GM12878 (cell line): ENCODE data around the gene FAM222B. TPM values are rescaled to one million over a fixed set of nuclear protein-coding genes. Genes with fewer than 3 reads are reported as not detected.
A peak's percentile ranks its signal among the peaks of the same experiment; 100 is the strongest.

ENCODE experiments used
- BACH1 ChIP-seq: fragments of 450-650 bp; IDR thresholded peaks from 2 replicates; pipeline ENCODE4 v1.6.1; 2017; ENCODE audit warnings: mild to moderate bottlenecking, borderline replicate concordance
- CHD1 ChIP-seq: IDR thresholded peaks from 2 replicates; pipeline ENCODE4 v1.6.1; 2012; ENCODE audit warnings: low read depth, low read length, improper control_type of control experiment
- CREB1 ChIP-seq: IDR thresholded peaks from 2 replicates; pipeline ENCODE4 v1.6.1; 2012; ENCODE audit warnings: low read depth, mild to moderate bottlenecking, inconsistent platforms
- DPF2 ChIP-seq: fragments of 450-650 bp; IDR thresholded peaks from 2 replicates; pipeline ENCODE4 v1.6.1; 2017; ENCODE audit warnings: mild to moderate bottlenecking
- ETV6 ChIP-seq, 2 experiments: fragments of 450-650 bp in 1 of 2; IDR thresholded peaks in 1 of 2; conservative IDR thresholded peaks in 1 of 2; 2 replicates each; pipeline ENCODE4 v1.6.1; 2014; ENCODE audit warnings: antibody characterized with exemption in 1 of 2, borderline replicate concordance in 1 of 2, low read depth in 1 of 2, mild to moderate bottlenecking in 1 of 2, moderate library complexity in 1 of 2
- EZH2 ChIP-seq: IDR thresholded peaks from 2 replicates; pipeline ENCODE4 v1.6.1; 2012; ENCODE audit warnings: low read depth, mild to moderate bottlenecking, control low read depth, inconsistent platforms, low read length, borderline replicate concordance; ENCODE audit not compliant: control insufficient read depth
- FOXK2 ChIP-seq: fragments of 450-650 bp; IDR thresholded peaks from 2 replicates; pipeline ENCODE4 v1.6.1; 2017; ENCODE audit warnings: mild to moderate bottlenecking, moderate library complexity
- IKZF2 ChIP-seq, 2 experiments: fragments of 450-650 bp; IDR thresholded peaks; 2 replicates each; pipeline ENCODE4 v1.6.1; 2017; ENCODE audit warnings: mild to moderate bottlenecking in 2 of 2, moderate library complexity in 2 of 2
- KLF5 ChIP-seq: fragments of 450-650 bp; IDR thresholded peaks from 2 replicates; pipeline ENCODE4 v1.6.1; 2014; ENCODE audit warnings: mild to moderate bottlenecking; ENCODE audit not compliant: partially characterized antibody
- MAX ChIP-seq: IDR thresholded peaks from 2 replicates; pipeline ENCODE4 v1.6.1; 2012; ENCODE audit warnings: low read depth, low read length, improper control_type of control experiment
- MYC ChIP-seq: IDR thresholded peaks from 2 replicates; pipeline ENCODE4 v1.6.1; 2011; ENCODE audit warnings: mild to moderate bottlenecking, low read length, moderate library complexity, inconsistent platforms; ENCODE audit not compliant: insufficient read depth, insufficient replicate concordance, insufficient read length, severe bottlenecking
- PBX3 ChIP-seq: IDR thresholded peaks from 2 replicates; pipeline ENCODE4 v1.6.1; 2011; ENCODE audit warnings: mild to moderate bottlenecking, low read depth, low read length, moderate library complexity; ENCODE audit not compliant: insufficient replicate concordance
- PKNOX1 ChIP-seq: fragments of 450-650 bp; IDR thresholded peaks from 2 replicates; pipeline ENCODE4 v1.6.1; 2016; ENCODE audit warnings: mild to moderate bottlenecking
- RBBP5 ChIP-seq: fragments of 200-600 bp; sonication (generic); conservative IDR thresholded peaks from 2 replicates; pipeline ENCODE4 v1.6.1; 2016
- RELB ChIP-seq: fragments of 450-650 bp; IDR thresholded peaks from 2 replicates; pipeline ENCODE4 v1.6.1; 2017; ENCODE audit warnings: low read depth, mild to moderate bottlenecking, moderate library complexity
- REST ChIP-seq: IDR thresholded peaks from 2 replicates; pipeline ENCODE4 v1.6.1; 2012; ENCODE audit warnings: mild to moderate bottlenecking, low read depth, low read length
- SIN3A ChIP-seq: IDR thresholded peaks from 2 replicates; pipeline ENCODE4 v1.6.1; 2012; ENCODE audit warnings: low read depth, low read length, improper control_type of control experiment
- STAT3 ChIP-seq: IDR thresholded peaks from 2 replicates; pipeline ENCODE4 v1.6.1; 2011; ENCODE audit warnings: low read depth, low read length, improper control_type of control experiment
- TBL1XR1 ChIP-seq: IDR thresholded peaks from 2 replicates; pipeline ENCODE4 v1.6.1; 2012; ENCODE audit warnings: low read depth, low read length, improper control_type of control experiment
- YY1 ChIP-seq: IDR thresholded peaks from 2 replicates; pipeline ENCODE4 v1.6.1; 2011; ENCODE audit warnings: low read depth, mild to moderate bottlenecking, low read length
- ZNF207 ChIP-seq: fragments of 450-650 bp; IDR thresholded peaks from 2 replicates; pipeline ENCODE4 v1.6.1; 2014; ENCODE audit warnings: antibody characterized with exemption, mild to moderate bottlenecking, borderline replicate concordance
- polyA plus RNA-seq, 11 experiments: library from polyadenylated mRNA; depleted of rRNA in 4 of 11; unstranded in 6 of 11; stranded (reverse) in 5 of 11; fragments of >200 nt; fragmentation: Nextera tagmentation in 4 of 11; fragmentation: Illumina TruSeq in 1 of 11; extraction: Ambion mirVana in 4 of 11; extraction: Trizol in 1 of 11; gene quantifications; 1 replicate in 1 of 11; 2 replicates in 10 of 11; pipeline versions ENCODE4 v1.2.1 to v1.2.3, GENCODE V29; 2011 to 2016; ENCODE audit warnings: inconsistent platforms in 2 of 11, missing spikeins in 2 of 11, low read depth in 1 of 11
- total RNA-seq, 4 experiments: library from RNA; depleted of rRNA in 3 of 4; stranded (reverse); fragments of >200 nt in 3 of 4; fragmentation: Illumina TruSeq in 1 of 4; extraction: Trizol in 1 of 4; gene quantifications; 2 replicates each; pipeline versions ENCODE4 v1.2.1 to v1.2.3, GENCODE V29; 2013 to 2021

FAM222B gene
- total and polyA plus RNA-seq, 10 of the 15 experiments (the other 5 are each of a cell fraction or from before 2014, with no cell fraction given) = 2.8 to 18.3 (median 6.4) TPM

GRCh38 chr17:28737770-28738679, 104.6 kb downstream of the FAM222B start (continued):
- TF ChIP-seq PKNOX1 = peak; percentile 34; the same call in 1 of the 2 replicates
- no peak for TF ChIP-seq RELB
- TF ChIP-seq YY1 = 0 out of 2 replicates have a peak, but pooled peaks have one; percentile 42
- TF ChIP-seq ETV6 (conservative IDR thresholded peaks at IDR 0.05 in 1 of 2, IDR thresholded peaks at IDR 0.05 in 1 of 2; ENCODE audit: borderline replicate concordance in 1 of 2, low read depth in 1 of 2) = peak in 1 of 2 experiments; percentile 37; a peak in 2 of 4 replicates
- TF ChIP-seq CHD1 = no peak
- peak; percentile 63; the same call in 1 of the 2 replicates for TF ChIP-seq BACH1
- no peak for TF ChIP-seq STAT3
- TF ChIP-seq DPF2 = peak; percentile 19
- no peak for TF ChIP-seq PBX3
- 0 out of 2 replicates have a peak, but pooled peaks have one; percentile 16 for TF ChIP-seq REST
- peak; percentile 65; the same call in 1 of the 2 replicates for TF ChIP-seq SIN3A
- 0 out of 2 replicates have a peak, but pooled peaks have one; percentile 45 for TF ChIP-seq TBL1XR1
- no peak for TF ChIP-seq KLF5
- TF ChIP-seq EZH2 = no peak
- no peak for TF ChIP-seq ZNF207
- peak; percentile 98 for TF ChIP-seq MAX
- TF ChIP-seq CREB1 = no peak
- no peak for TF ChIP-seq FOXK2
- TF ChIP-seq MYC = peak; percentile 81
- no peak; a peak in 2 of 4 replicates for TF ChIP-seq IKZF2 (IDR thresholded peaks at IDR 0.05)
- no peak for TF ChIP-seq RBBP5
